Hepatocyte (in vitro differentiated cells): Measurements from ENCODE around the gene NEUROD2. TPM values are rescaled to one million over a fixed set of nuclear protein-coding genes. Genes with fewer than 3 reads are reported as not detected.
A peak's percentile ranks its signal among the peaks of the same experiment; 100 is the strongest.

ENCODE experiments used
- DNase-seq: peaks from one replicate; pipeline ENCODE4 v3.0.0-alpha.2; 2016; ENCODE audit warnings: low spot score
- H2AFZ ChIP-seq: fragments of 200-600 bp; sonication (generic); 2 replicates; pipeline ENCODE4 v1.6.0; 2016; ENCODE audit warnings: antibody characterized with exemption, mild to moderate bottlenecking
- H3K27ac ChIP-seq: fragments of 200-600 bp; sonication (generic); 2 replicates; pipeline ENCODE4 v1.5.1; 2016; ENCODE audit warnings: mild to moderate bottlenecking
- H3K27me3 ChIP-seq: fragments of 200-600 bp; sonication (generic); 2 replicates; pipeline ENCODE4 v1.6.1; 2016
- H3K36me3 ChIP-seq: fragments of 200-600 bp; sonication (generic); replicated peaks from 2 replicates; pipeline ENCODE4 v1.5.1; 2016; ENCODE audit warnings: low read depth; ENCODE audit not compliant: insufficient read depth
- H3K4me1 ChIP-seq: fragments of 200-600 bp; sonication (generic); 2 replicates; pipeline ENCODE4 v1.5.1; 2016; ENCODE audit warnings: mild to moderate bottlenecking, moderate library complexity; ENCODE audit not compliant: insufficient read depth
- H3K4me2 ChIP-seq: fragments of 200-600 bp; sonication (generic); 2 replicates; pipeline ENCODE4 v1.6.0; 2016
- H3K4me3 ChIP-seq: fragments of 200-600 bp; sonication (generic); 2 replicates; pipeline ENCODE4 v1.5.1; 2016; ENCODE audit warnings: mild to moderate bottlenecking
- H3K79me2 ChIP-seq: fragments of 200-600 bp; sonication (generic); 2 replicates; pipeline ENCODE4 v1.6.0; 2017; ENCODE audit warnings: mild to moderate bottlenecking
- H3K9me2 ChIP-seq: fragments of 200-600 bp; sonication (generic); replicated peaks from 2 replicates; pipeline ENCODE4 v1.6.0; 2017; ENCODE audit warnings: mild to moderate bottlenecking; ENCODE audit not compliant: insufficient read depth
- H3K9me3 ChIP-seq: fragments of 200-600 bp; sonication (generic); 2 replicates; pipeline ENCODE4 v1.5.1; 2016; ENCODE audit warnings: low read depth, mild to moderate bottlenecking
- H4K20me1 ChIP-seq: fragments of 200-600 bp; sonication (generic); 2 replicates; pipeline ENCODE4 v1.6.0; 2016; ENCODE audit warnings: mild to moderate bottlenecking; ENCODE audit not compliant: insufficient read depth, poor library complexity, severe bottlenecking
- CTCF ChIP-seq: fragments of 200-600 bp; sonication (generic); IDR thresholded peaks from 2 replicates; pipeline ENCODE4 v1.5.1; 2016; ENCODE audit warnings: antibody characterized with exemption, mild to moderate bottlenecking; ENCODE audit not compliant: poor library complexity
- EZH2 ChIP-seq: fragments of 200-600 bp; sonication (generic); IDR thresholded peaks from 2 replicates; pipeline ENCODE4 v1.6.1; 2016; ENCODE audit warnings: antibody characterized with exemption, mild to moderate bottlenecking, borderline replicate concordance
- EZH2phosphoT487 ChIP-seq: fragments of 200-600 bp; sonication (generic); IDR thresholded peaks from one replicate; pipeline ENCODE4 v1.6.1; 2018; ENCODE audit warnings: antibody characterized with exemption, mild to moderate bottlenecking, low read depth, moderate library complexity; ENCODE audit not compliant: unreplicated experiment, severe bottlenecking
- WGBS: methylation state at CpG from one replicate; pipeline ENCODE4 v1.1.6; 2016; ENCODE audit warnings: low lambda C conversion rate; ENCODE audit errors: missing lambda C conversion rate; 5-methylcytosine and 5-hydroxymethylcytosine counted together
- polyA plus RNA-seq: library from polyadenylated mRNA; unstranded; fragments of >200 nt; fragmentation: Nextera tagmentation; extraction: Ambion mirVana; gene quantifications from 2 replicates; pipeline ENCODE4 v1.2.1, GENCODE V29; 2016
- total RNA-seq: library from RNA; depleted of rRNA; stranded (reverse); fragments of >200 nt; gene quantifications from 2 replicates; pipeline ENCODE4 v1.2.3, GENCODE V29; 2014

Gene NEUROD2
- total and polyA plus RNA-seq, 2 experiments from 2014 or later, result not detected

- peaks cover 12% of the 10 kb centered on the region for H3K4me1 ChIP-seq
- H4K20me1 ChIP-seq, result no peaks in the 10 kb centered on the region
- H3K79me2 ChIP-seq, result no peaks in the 10 kb centered on the region
- no peak for DNase-seq
- no peak overlapping the region for H3K27ac ChIP-seq
- H3K4me2 ChIP-seq, result peak overlapping the region; percentile 68
- peaks cover 100% of the 10 kb centered on the region for H3K27me3 ChIP-seq
- H2AFZ ChIP-seq, result no peak overlapping the region
- no peaks in the 10 kb centered on the region for H3K9me3 ChIP-seq
- 2% methylated on average over 17 of the region's 31 CpGs for WGBS
- H3K9me2 ChIP-seq, result no peaks in the 10 kb centered on the region
- H3K36me3 ChIP-seq, result no peaks in the 10 kb centered on the region
- peak; percentile 86 for TF ChIP-seq EZH2
- TF ChIP-seq CTCF, result no peak
- peak; percentile 97 for TF ChIP-seq EZH2phosphoT487
- no peak overlapping the region for H3K4me3 ChIP-seq
Observed at GRCh38 chr17:39604911-39605491, 2.7 kb downstream of the NEUROD2 start.

DNA sequence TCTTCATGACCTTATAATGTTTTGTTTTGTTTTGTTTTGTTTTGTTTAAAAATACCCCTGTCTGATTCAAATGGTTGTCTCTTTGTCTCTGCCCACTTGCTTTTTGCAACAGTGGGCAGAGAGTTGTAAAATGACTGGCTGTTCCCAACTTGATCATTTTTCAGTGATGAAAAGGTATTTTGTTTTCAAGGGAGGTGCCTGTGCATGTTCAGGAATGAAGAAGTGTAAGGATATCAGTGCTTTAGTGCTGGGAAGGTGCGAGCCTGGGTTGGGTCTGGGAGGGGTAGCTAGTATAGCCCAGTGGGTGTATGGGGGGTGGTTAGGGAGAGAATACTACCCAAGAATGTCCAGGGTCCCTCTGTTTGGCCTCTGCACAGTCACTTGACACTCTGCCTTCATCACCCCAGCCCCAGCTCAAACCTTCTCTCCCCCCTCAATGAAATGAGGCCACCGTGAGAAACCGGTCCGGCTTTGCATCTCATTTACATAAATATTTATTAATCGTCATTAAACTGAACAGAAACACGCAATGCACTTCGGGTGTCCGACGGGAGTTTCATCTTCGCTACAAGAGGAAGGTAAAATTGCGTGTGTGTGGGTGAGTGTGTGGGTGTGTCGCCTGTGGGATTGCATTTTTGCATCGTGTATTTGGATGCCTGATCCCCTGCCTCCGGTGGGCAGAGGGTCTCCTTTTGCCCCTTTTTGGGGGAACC is 4.3 kb downstream of the NEUROD2 start:
- no peak for TF ChIP-seq EZH2phosphoT487
- TF ChIP-seq CTCF, result no peak
- peak; percentile 6 for TF ChIP-seq EZH2
- no peaks in the 10 kb centered on the region for H3K36me3 ChIP-seq
- no peak for DNase-seq
- no peaks in the 10 kb centered on the region for H3K9me3 ChIP-seq
- peaks cover 100% of the 10 kb centered on the region for H3K27me3 ChIP-seq
- WGBS, result 8% methylated on average over 14 of the region's 14 CpGs
- H4K20me1 ChIP-seq, result no peaks in the 10 kb centered on the region
- H2AFZ ChIP-seq, result no peak overlapping the region
- H3K9me2 ChIP-seq, result no peaks in the 10 kb centered on the region
- H3K4me1 ChIP-seq, result peaks cover 12% of the 10 kb centered on the region
- H3K4me3 ChIP-seq, result no peak overlapping the region
- H3K4me2 ChIP-seq, result no peak overlapping the region
- no peak overlapping the region for H3K27ac ChIP-seq
- H3K79me2 ChIP-seq, result no peaks in the 10 kb centered on the region

GRCh38 chr17:39602533-39603303 is 5.0 kb downstream of the NEUROD2 start:
- Histone ChIP-seq H3K27me3 (peaks cover 100% of the 10 kb centered on the region), H3K9me3 (no peaks in the 10 kb centered on the region), H2AFZ (no peak overlapping the region), H3K4me2 (no peak overlapping the region), H4K20me1 (no peaks in the 10 kb centered on the region), H3K9me2 (no peaks in the 10 kb centered on the region), H3K79me2 (no peaks in the 10 kb centered on the region), H3K4me1 (peaks cover 12% of the 10 kb centered on the region), H3K36me3 (no peaks in the 10 kb centered on the region), H3K27ac (no peak overlapping the region), H3K4me3 (no peak overlapping the region)
- WGBS, result 26% methylated on average over 4 of the region's 4 CpGs
- DNase-seq, result no peak
- TF ChIP-seq EZH2phosphoT487 (no peak), EZH2 (no peak), CTCF (no peak)
